H1 (cell line): ENCODE results near the gene CARD14. TPM values are rescaled to one million over a fixed set of nuclear protein-coding genes. Genes with fewer than 3 reads are reported as not detected.

ENCODE experiments used
- BRCA1 ChIP-seq: IDR thresholded peaks from 2 replicates; pipeline ENCODE4 v1.6.1; 2012; ENCODE audit warnings: low read depth, low read length, improper control_type of control experiment
- CTBP2 ChIP-seq: IDR thresholded peaks from 2 replicates; pipeline ENCODE4 v1.7.0; 2011; ENCODE audit warnings: borderline replicate concordance, mild to moderate bottlenecking, moderate library complexity, mixed read lengths, low read length; ENCODE audit not compliant: insufficient read depth, insufficient read length
- EZH2 ChIP-seq: fragments of 200-600 bp; sonication (generic); IDR thresholded peaks from 2 replicates; pipeline ENCODE4 v1.7.1; 2012; ENCODE audit warnings: low read depth, mild to moderate bottlenecking, moderate library complexity, low read length, inconsistent platforms; ENCODE audit not compliant: severe bottlenecking
- NANOG ChIP-seq: IDR thresholded peaks from 2 replicates; pipeline ENCODE4 v1.6.1; 2011; ENCODE audit warnings: low read length, low read depth, mild to moderate bottlenecking, inconsistent platforms; ENCODE audit not compliant: insufficient read depth, poor library complexity, severe bottlenecking
- NRF1 ChIP-seq: IDR thresholded peaks from 2 replicates; pipeline ENCODE4 v1.6.1; 2011; ENCODE audit warnings: mild to moderate bottlenecking, low read depth, low read length, improper control_type of control experiment
- POLR2A ChIP-seq, 2 experiments: IDR thresholded peaks; 1 replicate in 1 of 2; 2 replicates in 1 of 2; pipeline ENCODE4 v1.6.1; 2011; ENCODE audit warnings: low read depth in 2 of 2, low read length in 2 of 2, mild to moderate bottlenecking in 2 of 2; ENCODE audit errors: control extremely low read depth in 1 of 2
- POLR2AphosphoS5 ChIP-seq: IDR thresholded peaks from 2 replicates; pipeline ENCODE4 v1.6.1; 2011; ENCODE audit warnings: low read depth, low read length
- POU5F1 ChIP-seq: IDR thresholded peaks from 2 replicates; pipeline ENCODE4 v1.6.1; 2011; ENCODE audit warnings: low read depth, mild to moderate bottlenecking, low read length, moderate library complexity
- RBBP5 ChIP-seq: IDR thresholded peaks from 2 replicates; pipeline ENCODE4 v1.7.1; 2012; ENCODE audit warnings: low read depth, mild to moderate bottlenecking, inconsistent platforms, low read length, moderate library complexity, borderline replicate concordance
- RFX5 ChIP-seq: IDR thresholded peaks from 2 replicates; pipeline ENCODE4 v1.6.1; 2011; ENCODE audit warnings: low read depth, low read length, improper control_type of control experiment, borderline replicate concordance
- SAP30 ChIP-seq: fragments of 300-600 bp; sonication (generic); IDR thresholded peaks from 2 replicates; pipeline ENCODE4 v1.7.1; 2012; ENCODE audit warnings: low read length, moderate library complexity, mild to moderate bottlenecking, inconsistent platforms; ENCODE audit not compliant: insufficient read depth, insufficient replicate concordance
- SIX5 ChIP-seq: IDR thresholded peaks from 2 replicates; pipeline ENCODE4 v1.6.1; 2011; ENCODE audit warnings: mild to moderate bottlenecking, low read depth, low read length
- SRF ChIP-seq: IDR thresholded peaks from 2 replicates; pipeline ENCODE4 v1.6.1; 2011; ENCODE audit warnings: mild to moderate bottlenecking, low read depth, low read length, moderate library complexity
- SUZ12 ChIP-seq: fragments of 200-600 bp; sonication (generic); IDR thresholded peaks from 2 replicates; pipeline ENCODE4 v1.6.1; 2012; ENCODE audit warnings: mild to moderate bottlenecking, inconsistent platforms, low read length, moderate library complexity, mixed read lengths
- TAF7 ChIP-seq: optimal IDR thresholded peaks from 2 replicates; pipeline ENCODE3; 2011; ENCODE audit warnings: low read depth, mild to moderate bottlenecking, inconsistent platforms, low read length, moderate library complexity, borderline replicate concordance
- TBP ChIP-seq: IDR thresholded peaks from 2 replicates; pipeline ENCODE4 v1.6.1; 2011; ENCODE audit warnings: low read depth, low read length, improper control_type of control experiment
- USF2 ChIP-seq: IDR thresholded peaks from 2 replicates; pipeline ENCODE4 v1.6.1; 2011; ENCODE audit warnings: low read length, improper control_type of control experiment
- YY1 ChIP-seq: IDR thresholded peaks from 2 replicates; pipeline ENCODE4 v1.6.1; 2011; ENCODE audit warnings: low read depth, mild to moderate bottlenecking, low read length
- polyA plus RNA-seq, 7 experiments: library from polyadenylated mRNA; depleted of rRNA in 3 of 7; stranded (reverse) in 5 of 7; unstranded in 2 of 7; fragments of >200 nt in 5 of 7; fragments of 200-250 nt in 2 of 7; gene quantifications; 1 replicate in 5 of 7; 2 replicates in 1 of 7; 4 replicates in 1 of 7; pipeline versions ENCODE4 v1.2.1 to v1.2.3, GENCODE V29; 2011 to 2013; ENCODE audit warnings: missing spikeins in 2 of 7, mixed read lengths in 2 of 7
- total RNA-seq: library from RNA; stranded (reverse); fragmentation: NEBNext Ultra II Directional; extraction: Animal tissue kit (Norgen Biotek cat#: 25700); gene quantifications from 2 replicates; pipeline ENCODE4 v1.2.1, GENCODE V29; 2021
- TF ChIP-seq, protein P1 (sequence below), 3 experiments: IDR thresholded peaks; 1 replicate in 2 of 3; 2 replicates in 1 of 3; pipeline versions ENCODE4 v1.5.1 to v1.6.1; 2011; ENCODE audit warnings: low read length in 3 of 3, mild to moderate bottlenecking in 3 of 3, inconsistent platforms in 2 of 3, low read depth in 1 of 3, moderate library complexity in 1 of 3; ENCODE audit not compliant: insufficient read depth in 1 of 3; ENCODE audit errors: control extremely low read depth in 1 of 3
- TF ChIP-seq, protein P2 (sequence below): IDR thresholded peaks from 2 replicates; pipeline ENCODE4 v1.6.1; 2012; ENCODE audit warnings: inconsistent platforms

Gene CARD14
- total and polyA plus RNA-seq, 2 of the 8 experiments (the other 6 are each of a cell fraction or from before 2014, with no cell fraction given) = 0.08 TPM; not detected in 1

DNA sequence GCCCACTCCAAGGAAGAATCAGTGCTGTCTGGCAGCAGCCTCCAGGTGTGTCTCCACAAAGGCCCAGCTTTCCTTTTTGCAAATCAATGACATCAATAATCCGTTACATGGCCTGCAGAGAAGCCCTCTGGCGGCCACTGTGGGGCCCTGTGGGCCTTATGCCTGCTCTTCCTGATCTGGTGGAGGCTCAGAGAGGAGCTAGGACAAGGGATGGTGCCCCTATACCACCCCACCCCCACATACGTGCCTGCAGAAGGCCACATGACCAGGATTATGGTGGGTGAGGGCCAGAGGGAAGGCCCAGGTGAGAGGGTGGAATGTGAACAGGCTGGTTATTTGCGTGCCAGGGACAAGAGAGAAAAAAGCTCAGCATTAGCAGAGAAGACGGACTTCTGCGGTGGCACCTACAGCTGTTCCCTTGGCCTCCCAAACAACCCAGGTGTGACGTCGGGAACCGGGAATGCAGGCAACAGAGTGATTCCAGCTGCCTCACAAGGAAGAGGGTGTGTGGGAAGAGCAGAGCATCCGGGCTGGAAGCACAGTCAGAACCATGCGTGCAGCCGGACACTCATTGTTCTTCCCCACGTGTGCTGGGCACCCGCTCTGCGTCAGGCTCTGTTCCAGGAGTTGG, 45.4 kb upstream of the CARD14 start (continued):
- TF ChIP-seq YY1 = 0 out of 2 replicates have a peak, but pooled peaks have one; percentile 16
- peak; percentile 78; the same call in 1 of the 2 replicates for TF ChIP-seq RBBP5
- peak; percentile 35; the same call in 1 of the 2 replicates for TF ChIP-seq USF2
- TF ChIP-seq POU5F1 = 0 out of 2 replicates have a peak, but pooled peaks have one; percentile 18
- TF ChIP-seq, protein P1, sequence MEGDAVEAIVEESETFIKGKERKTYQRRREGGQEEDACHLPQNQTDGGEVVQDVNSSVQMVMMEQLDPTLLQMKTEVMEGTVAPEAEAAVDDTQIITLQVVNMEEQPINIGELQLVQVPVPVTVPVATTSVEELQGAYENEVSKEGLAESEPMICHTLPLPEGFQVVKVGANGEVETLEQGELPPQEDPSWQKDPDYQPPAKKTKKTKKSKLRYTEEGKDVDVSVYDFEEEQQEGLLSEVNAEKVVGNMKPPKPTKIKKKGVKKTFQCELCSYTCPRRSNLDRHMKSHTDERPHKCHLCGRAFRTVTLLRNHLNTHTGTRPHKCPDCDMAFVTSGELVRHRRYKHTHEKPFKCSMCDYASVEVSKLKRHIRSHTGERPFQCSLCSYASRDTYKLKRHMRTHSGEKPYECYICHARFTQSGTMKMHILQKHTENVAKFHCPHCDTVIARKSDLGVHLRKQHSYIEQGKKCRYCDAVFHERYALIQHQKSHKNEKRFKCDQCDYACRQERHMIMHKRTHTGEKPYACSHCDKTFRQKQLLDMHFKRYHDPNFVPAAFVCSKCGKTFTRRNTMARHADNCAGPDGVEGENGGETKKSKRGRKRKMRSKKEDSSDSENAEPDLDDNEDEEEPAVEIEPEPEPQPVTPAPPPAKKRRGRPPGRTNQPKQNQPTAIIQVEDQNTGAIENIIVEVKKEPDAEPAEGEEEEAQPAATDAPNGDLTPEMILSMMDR (IDR thresholded peaks at IDR 0.05; ENCODE audit: control extremely low read depth in 1 of 3, insufficient read depth in 1 of 3, low read depth in 1 of 3, low read length in 3 of 3) = peak; percentile 70 to 82 (median 82)
- TF ChIP-seq, protein P2, sequence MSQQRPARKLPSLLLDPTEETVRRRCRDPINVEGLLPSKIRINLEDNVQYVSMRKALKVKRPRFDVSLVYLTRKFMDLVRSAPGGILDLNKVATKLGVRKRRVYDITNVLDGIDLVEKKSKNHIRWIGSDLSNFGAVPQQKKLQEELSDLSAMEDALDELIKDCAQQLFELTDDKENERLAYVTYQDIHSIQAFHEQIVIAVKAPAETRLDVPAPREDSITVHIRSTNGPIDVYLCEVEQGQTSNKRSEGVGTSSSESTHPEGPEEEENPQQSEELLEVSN = peak; percentile 10; the same call in 1 of the 2 replicates
- TF ChIP-seq CTBP2 = peak; percentile 93
- no peak for TF ChIP-seq SUZ12
- TF ChIP-seq SRF = peak; percentile 60
- TF ChIP-seq SIX5 = no peak
- no peak for TF ChIP-seq SAP30
- no peak for TF ChIP-seq RFX5
- TF ChIP-seq NANOG = no peak
- TF ChIP-seq TBP = peak; percentile 44; the same call in 1 of the 2 replicates
- peak; percentile 67 for TF ChIP-seq TAF7
- TF ChIP-seq NRF1 = no peak
- TF ChIP-seq POLR2A (IDR thresholded peaks at IDR 0.05; ENCODE audit: control extremely low read depth in 1 of 2, low read depth in 2 of 2, low read length in 2 of 2) = peak in 1 of 2 experiments; percentile 65; a peak in 2 of 3 replicates
- TF ChIP-seq EZH2 = no peak
- TF ChIP-seq BRCA1 = no peak
- no peak for TF ChIP-seq POLR2AphosphoS5
